ENCODE results near the gene AMDHD2. TPM values are rescaled to one million over a fixed set of nuclear protein-coding genes. Genes with fewer than 3 reads are reported as not detected.

The AMDHD2 gene
- polyA plus RNA-seq, 1 donor: 88.0 TPM

GRCh38 chr16:2518823-2519710 lies 1.1 kb upstream of the AMDHD2 start:
- H3K4me3 ChIP-seq (ENCODE audit: low read length): no peak overlapping the region
- H3K27ac ChIP-seq (ENCODE audit: low read length): peak overlapping the region; percentile 57
- H3K27me3 ChIP-seq (ENCODE audit: control insufficient read depth, insufficient read depth, low read length): no peaks in the 10 kb centered on the region
- peaks cover 6% of the 10 kb centered on the region for H3K9me3 ChIP-seq (ENCODE audit: control insufficient read depth, low read depth, low read length)
- peaks cover 61% of the 10 kb centered on the region for H3K4me1 ChIP-seq (ENCODE audit: control insufficient read depth, insufficient read depth, low read length)
- H3K36me3 ChIP-seq (ENCODE audit: control insufficient read depth, insufficient read depth, low read length): peaks cover 34% of the 10 kb centered on the region
- WGBS (ENCODE audit: insufficient coverage, low lambda C conversion rate): no CpG with 5 or more reads among the region's 39 CpGs
- no peak for DNase-seq

DNA sequence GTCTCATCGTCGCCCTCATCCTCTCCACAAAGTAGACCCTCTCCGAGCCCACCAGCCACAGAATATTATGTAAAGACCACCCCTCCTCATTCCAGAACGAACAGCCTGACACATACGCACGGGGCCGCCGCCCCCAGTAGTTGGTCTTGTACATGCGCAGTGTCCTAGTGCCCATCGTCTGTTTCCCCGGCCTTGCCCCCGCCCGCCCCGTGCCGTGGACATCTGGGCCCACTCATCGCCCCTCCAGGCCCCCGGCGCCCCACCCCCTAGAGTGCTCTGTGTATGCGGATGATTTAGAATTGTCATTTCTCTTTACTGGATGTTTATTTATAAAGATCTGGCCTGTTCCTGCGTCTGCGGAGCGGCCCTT lies 475 bp upstream of the AMDHD2 start:
- peaks cover 65% of the 10 kb centered on the region for H3K4me1 ChIP-seq (ENCODE audit: control insufficient read depth, insufficient read depth, low read length)
- peaks cover 6% of the 10 kb centered on the region for H3K9me3 ChIP-seq (ENCODE audit: control insufficient read depth, low read depth, low read length)
- peaks cover 34% of the 10 kb centered on the region for H3K36me3 ChIP-seq (ENCODE audit: control insufficient read depth, insufficient read depth, low read length)
- no peak for DNase-seq
- no peaks in the 10 kb centered on the region for H3K27me3 ChIP-seq (ENCODE audit: control insufficient read depth, insufficient read depth, low read length)
- peak overlapping the region; percentile 57 for H3K27ac ChIP-seq (ENCODE audit: low read length)
- WGBS (ENCODE audit: insufficient coverage, low lambda C conversion rate): no CpG with 5 or more reads among the region's 22 CpGs
- peak overlapping the region; percentile 16 for H3K4me3 ChIP-seq (ENCODE audit: low read length)

DNA sequence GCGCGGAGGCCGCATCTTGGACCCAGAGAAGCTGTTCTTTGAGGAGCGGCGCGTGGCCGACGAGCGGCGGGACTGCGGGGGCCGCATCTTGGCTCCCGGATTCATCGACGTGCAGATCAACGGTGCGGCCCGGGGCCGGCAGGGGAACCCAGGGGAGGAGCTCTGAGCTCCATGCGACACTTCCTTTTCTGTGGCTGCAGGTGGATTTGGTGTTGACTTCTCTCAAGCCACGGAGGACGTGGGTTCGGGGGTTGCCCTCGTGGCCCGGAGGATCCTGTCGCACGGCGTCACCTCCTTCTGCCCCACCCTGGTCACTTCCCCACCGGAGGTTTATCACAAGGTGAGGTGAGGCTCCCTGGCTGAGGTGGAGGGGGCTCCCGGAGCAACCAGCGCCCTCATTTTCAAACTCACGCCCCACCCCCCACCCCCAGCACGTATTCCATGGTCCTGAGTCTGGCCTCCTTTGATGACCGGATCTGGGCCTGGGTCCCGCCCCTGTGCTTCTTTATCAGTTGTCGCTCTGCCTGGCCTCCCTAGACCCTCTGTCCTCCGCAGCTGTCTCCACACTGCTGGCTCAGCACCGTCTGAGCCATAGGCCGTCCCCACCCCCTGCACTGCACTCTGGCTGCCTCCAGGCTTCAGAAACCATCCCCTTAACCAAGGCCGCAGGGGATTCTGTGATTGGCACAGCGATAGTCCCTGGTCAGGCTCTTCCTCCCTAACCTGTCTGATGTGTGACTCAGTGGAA lies 787 bp downstream of the AMDHD2 start:
- H3K4me1 ChIP-seq (ENCODE audit: control insufficient read depth, insufficient read depth, low read length): peaks cover 67% of the 10 kb centered on the region

GRCh38 chr16:2523801-2524231 lies 3.6 kb downstream of the AMDHD2 start:
- no CpG with 5 or more reads among the region's 6 CpGs for WGBS (ENCODE audit: insufficient coverage, low lambda C conversion rate)
- DNase-seq: peak; percentile 68 to 82

More for the DNA sequence above, 787 bp downstream of the AMDHD2 start:
- peak overlapping the region; percentile 89 for H3K27ac ChIP-seq (ENCODE audit: low read length)
- peak; percentile 58 to 76 for DNase-seq
- H3K27me3 ChIP-seq (ENCODE audit: control insufficient read depth, insufficient read depth, low read length): no peaks in the 10 kb centered on the region
- peak overlapping the region; percentile 79 for H3K4me3 ChIP-seq (ENCODE audit: low read length)
- H3K9me3 ChIP-seq (ENCODE audit: control insufficient read depth, low read depth, low read length): peaks cover 6% of the 10 kb centered on the region
- no CpG with 5 or more reads among the region's 41 CpGs for WGBS (ENCODE audit: insufficient coverage, low lambda C conversion rate)
- peaks cover 36% of the 10 kb centered on the region for H3K36me3 ChIP-seq (ENCODE audit: control insufficient read depth, insufficient read depth, low read length)

DNA sequence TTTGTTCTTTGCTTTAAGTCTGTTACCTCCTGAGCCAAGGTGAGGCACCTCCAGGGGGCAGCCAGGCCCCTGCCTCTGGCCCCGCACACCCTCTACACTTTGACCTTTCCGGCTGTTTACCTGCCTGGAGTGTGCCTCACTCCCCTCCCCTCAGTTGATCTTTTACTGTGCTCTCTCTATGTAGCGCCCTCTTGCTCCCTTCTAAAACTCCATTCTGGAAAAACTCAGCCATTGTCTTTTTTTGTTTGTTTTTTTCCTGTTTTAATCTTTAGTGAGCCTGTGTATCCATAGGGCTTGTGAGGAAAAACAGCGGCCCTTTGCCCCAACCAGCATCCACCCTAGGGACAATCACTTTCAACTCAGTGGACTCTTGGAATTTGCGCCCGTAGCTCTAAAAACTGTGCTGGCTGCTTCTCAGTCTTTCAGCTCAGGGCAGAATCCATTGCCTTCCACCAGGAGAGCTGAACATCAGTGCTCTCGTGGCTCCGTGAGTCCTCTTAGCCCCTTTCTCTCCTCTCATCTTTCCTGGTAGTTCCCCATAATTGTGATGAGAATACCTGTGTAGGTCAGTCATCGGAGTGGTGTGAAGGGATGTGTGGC lies 4.3 kb downstream of the AMDHD2 start:
- H3K27ac ChIP-seq (ENCODE audit: low read length): peak overlapping the region; percentile 77
- DNase-seq: peak; percentile 65 to 88
- peaks cover 1% of the 10 kb centered on the region for H3K9me3 ChIP-seq (ENCODE audit: control insufficient read depth, low read depth, low read length)
- 42% methylated on average over 3 of the region's 9 CpGs for WGBS (ENCODE audit: insufficient coverage, low lambda C conversion rate)
- no peaks in the 10 kb centered on the region for H3K27me3 ChIP-seq (ENCODE audit: control insufficient read depth, insufficient read depth, low read length)
- peak overlapping the region; percentile 5 for H3K4me3 ChIP-seq (ENCODE audit: low read length)
- peaks cover 47% of the 10 kb centered on the region for H3K36me3 ChIP-seq (ENCODE audit: control insufficient read depth, insufficient read depth, low read length)
- H3K4me1 ChIP-seq (ENCODE audit: control insufficient read depth, insufficient read depth, low read length): peaks cover 55% of the 10 kb centered on the region

More at GRCh38 chr16:2523801-2524231, 3.6 kb downstream of the AMDHD2 start:
- Histone ChIP-seq H3K27ac (ENCODE audit: low read length) (peak overlapping the region; percentile 77), H3K36me3 (ENCODE audit: control insufficient read depth, insufficient read depth, low read length) (peaks cover 47% of the 10 kb centered on the region), H3K4me1 (ENCODE audit: control insufficient read depth, insufficient read depth, low read length) (peaks cover 60% of the 10 kb centered on the region), H3K4me3 (ENCODE audit: low read length) (peak overlapping the region; percentile 5), H3K27me3 (ENCODE audit: control insufficient read depth, insufficient read depth, low read length) (no peaks in the 10 kb centered on the region), H3K9me3 (ENCODE audit: control insufficient read depth, low read depth, low read length) (peaks cover 6% of the 10 kb centered on the region)

DNA sequence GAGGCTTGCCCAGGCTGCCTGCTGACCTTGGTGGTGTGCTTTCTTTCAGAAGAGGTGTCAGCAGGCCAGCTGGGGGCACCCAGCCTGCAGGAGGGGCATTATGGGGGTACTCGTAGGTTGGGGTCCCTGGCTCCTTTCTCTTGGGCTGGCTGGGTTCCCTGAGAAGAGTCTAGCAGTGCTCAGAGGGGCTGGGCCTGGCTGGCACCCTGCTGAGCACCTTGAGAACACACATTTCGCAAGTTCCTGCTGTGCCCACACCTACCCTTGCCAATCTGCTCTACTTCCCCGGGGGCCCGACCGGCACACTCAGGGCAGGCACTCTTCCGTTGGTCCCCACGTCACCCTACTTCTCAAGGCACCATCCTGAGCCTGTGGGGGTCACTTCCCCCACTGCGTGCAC lies 6.0 kb downstream of the AMDHD2 start:
- DNase-seq: no peak

GRCh38 chr16:2527071-2527783 lies 7.1 kb downstream of the AMDHD2 start:
- peaks cover 53% of the 10 kb centered on the region for H3K4me1 ChIP-seq (ENCODE audit: control insufficient read depth, insufficient read depth, low read length)
- DNase-seq: no peak

More for the DNA sequence above, 6.0 kb downstream of the AMDHD2 start:
- H3K4me1 ChIP-seq (ENCODE audit: control insufficient read depth, insufficient read depth, low read length): peaks cover 54% of the 10 kb centered on the region
- no peak overlapping the region for H3K4me3 ChIP-seq (ENCODE audit: low read length)
- H3K27me3 ChIP-seq (ENCODE audit: control insufficient read depth, insufficient read depth, low read length): no peaks in the 10 kb centered on the region
- WGBS (ENCODE audit: insufficient coverage, low lambda C conversion rate): no CpG with 5 or more reads among the region's 8 CpGs
- H3K27ac ChIP-seq (ENCODE audit: low read length): peak overlapping the region; percentile 25
- H3K9me3 ChIP-seq (ENCODE audit: control insufficient read depth, low read depth, low read length): no peaks in the 10 kb centered on the region
- H3K36me3 ChIP-seq (ENCODE audit: control insufficient read depth, insufficient read depth, low read length): peaks cover 55% of the 10 kb centered on the region

GRCh38 chr16:2527784-2528100 lies 7.6 kb downstream of the AMDHD2 start:
- no peak for DNase-seq
- Histone ChIP-seq H3K27ac (ENCODE audit: low read length) (no peak overlapping the region), H3K36me3 (ENCODE audit: control insufficient read depth, insufficient read depth, low read length) (peaks cover 51% of the 10 kb centered on the region), H3K4me3 (ENCODE audit: low read length) (no peak overlapping the region), H3K9me3 (ENCODE audit: control insufficient read depth, low read depth, low read length) (no peaks in the 10 kb centered on the region), H3K27me3 (ENCODE audit: control insufficient read depth, insufficient read depth, low read length) (no peaks in the 10 kb centered on the region), H3K4me1 (ENCODE audit: control insufficient read depth, insufficient read depth, low read length) (peaks cover 52% of the 10 kb centered on the region)
- no CpG with 5 or more reads among the region's 24 CpGs for WGBS (ENCODE audit: insufficient coverage, low lambda C conversion rate)

More at GRCh38 chr16:2527071-2527783, 7.1 kb downstream of the AMDHD2 start:
- WGBS (ENCODE audit: insufficient coverage, low lambda C conversion rate): no CpG with 5 or more reads among the region's 12 CpGs
- peaks cover 52% of the 10 kb centered on the region for H3K36me3 ChIP-seq (ENCODE audit: control insufficient read depth, insufficient read depth, low read length)
- no peak overlapping the region for H3K4me3 ChIP-seq (ENCODE audit: low read length)
- no peak overlapping the region for H3K27ac ChIP-seq (ENCODE audit: low read length)
- no peaks in the 10 kb centered on the region for H3K9me3 ChIP-seq (ENCODE audit: control insufficient read depth, low read depth, low read length)
- no peaks in the 10 kb centered on the region for H3K27me3 ChIP-seq (ENCODE audit: control insufficient read depth, insufficient read depth, low read length)

GRCh38 chr16:2528161-2529060 lies 8.2 kb downstream of the AMDHD2 start:
- Histone ChIP-seq H3K27ac (ENCODE audit: low read length) (no peak overlapping the region), H3K27me3 (ENCODE audit: control insufficient read depth, insufficient read depth, low read length) (no peaks in the 10 kb centered on the region), H3K36me3 (ENCODE audit: control insufficient read depth, insufficient read depth, low read length) (peaks cover 46% of the 10 kb centered on the region), H3K9me3 (ENCODE audit: control insufficient read depth, low read depth, low read length) (no peaks in the 10 kb centered on the region), H3K4me3 (ENCODE audit: low read length) (no peak overlapping the region), H3K4me1 (ENCODE audit: control insufficient read depth, insufficient read depth, low read length) (peaks cover 46% of the 10 kb centered on the region)
- no peak for DNase-seq
- WGBS (ENCODE audit: insufficient coverage, low lambda C conversion rate): no CpG with 5 or more reads among the region's 36 CpGs
